PC-9 (cell line): ENCODE data around the gene MIF4GD. TPM values are rescaled to one million over a fixed set of nuclear protein-coding genes. Genes with fewer than 3 reads are reported as not detected.
A peak's percentile ranks its signal among the peaks of the same experiment; 100 is the strongest.

Source experiments
- BruUV-seq: library from RNA; stranded (reverse); fragments of 400-500 nt; replicated peaks from 2 replicates; lab custom pipeline; 2021; lab: Mats Ljungman, UMichigan
- CTCF ChIA-PET: fragments of 300-600 bp; sonication (Branson Sonifier 250); formaldehyde crosslinking; loops from one replicate; lab custom pipeline; 2022; ENCODE audit warnings: antibody characterized with exemption; lab: Charles Lee
- POLR2A ChIA-PET: fragments of 300-600 bp; sonication (Branson Sonifier 250); formaldehyde crosslinking; loops from one replicate; lab custom pipeline; 2022; ENCODE audit warnings: antibody characterized with exemption; ENCODE audit not compliant: unreplicated experiment; lab: Charles Lee
- DNase-seq, 2 experiments: peaks; one replicate each; pipeline versions ENCODE4 v3.0.0 to v3.0.0-alpha.2; 2015 to 2022; ENCODE audit warnings: mixed read lengths in 1 of 2
- H2AFZ ChIP-seq: fragments of 200-600 bp; sonication (generic); 2 replicates; pipeline ENCODE4 v1.8.1; 2017; ENCODE audit warnings: antibody characterized with exemption
- H3F3A ChIP-seq: fragments of 200-600 bp; sonication (generic); 2 replicates; pipeline ENCODE4 v1.8.1; 2017; ENCODE audit warnings: antibody characterized with exemption, mild to moderate bottlenecking, low read depth; ENCODE audit not compliant: insufficient read depth
- H3K27ac ChIP-seq: fragments of 200-600 bp; sonication (generic); 2 replicates; pipeline ENCODE4 v1.6.1; 2016; ENCODE audit warnings: mixed run types
- H3K27me3 ChIP-seq: fragments of 200-600 bp; sonication (generic); 2 replicates; pipeline ENCODE4 v1.6.1; 2016; ENCODE audit warnings: low read depth, mixed run types; ENCODE audit not compliant: insufficient read depth
- H3K36me3 ChIP-seq: fragments of 200-600 bp; sonication (generic); 2 replicates; pipeline ENCODE4 v1.6.1; 2016; ENCODE audit warnings: low read depth, mixed run types
- H3K4me1 ChIP-seq: fragments of 200-600 bp; sonication (generic); replicated peaks from 2 replicates; pipeline ENCODE4 v1.6.1; 2016; ENCODE audit warnings: mixed run types; ENCODE audit not compliant: insufficient read depth
- H3K4me2 ChIP-seq: fragments of 200-600 bp; sonication (generic); 2 replicates; pipeline ENCODE4 v1.6.1; 2017; ENCODE audit warnings: mixed run types
- H3K4me3 ChIP-seq: fragments of 200-600 bp; sonication (generic); 2 replicates; pipeline ENCODE4 v1.6.1; 2016; ENCODE audit warnings: mixed run types
- H3K79me2 ChIP-seq: fragments of 200-600 bp; sonication (generic); 2 replicates; pipeline ENCODE4 v1.6.1; 2017; ENCODE audit warnings: low read depth, mixed run types
- H3K9me2 ChIP-seq: fragments of 200-600 bp; sonication (generic); 2 replicates; pipeline ENCODE4 v1.8.1; 2017; ENCODE audit warnings: mild to moderate bottlenecking; ENCODE audit not compliant: insufficient read depth
- H3K9me3 ChIP-seq: fragments of 200-600 bp; sonication (generic); 2 replicates; pipeline ENCODE4 v1.8.1; 2016; ENCODE audit warnings: low read depth; ENCODE audit not compliant: insufficient read depth
- H4K20me1 ChIP-seq: fragments of 200-600 bp; sonication (generic); 2 replicates; pipeline ENCODE4 v1.8.1; 2017; ENCODE audit not compliant: insufficient read depth
- EZH2 ChIP-seq: fragments of 200-600 bp; sonication (generic); IDR thresholded peaks from 2 replicates; pipeline ENCODE4 v1.8.0; 2017; ENCODE audit warnings: antibody characterized with exemption, low read depth
- intact Hi-C: fragments of 100-400 bp; cut with micrococcal nuclease; formaldehyde crosslinking; loops from one replicate; pipeline ENCODE4 v1.10.0; 2022; ENCODE audit not compliant: unreplicated experiment
- total RNA-seq: library from RNA; stranded (reverse); gene quantifications from 2 replicates; pipeline ENCODE4 v1.2.3, GENCODE V29; 2021
- TF ChIP-seq, protein P1 (sequence below): fragments of 200-600 bp; sonication (generic); conservative IDR thresholded peaks from 2 replicates; pipeline ENCODE4 v1.6.1; 2017; ENCODE audit warnings: mixed run types, antibody characterized with exemption, mild to moderate bottlenecking, moderate library complexity

Gene MIF4GD
- total RNA-seq, 1 experiment from 2014 or later: 23.4 TPM

GRCh38 chr17:75289832-75290337 lies 18.9 kb upstream of the MIF4GD start:
- Histone ChIP-seq H3K27me3 (no peaks in the 10 kb centered on the region), H2AFZ (peak overlapping the region; percentile 91), H4K20me1 (no peaks in the 10 kb centered on the region), H3K36me3 (no peaks in the 10 kb centered on the region), H3K4me1 (peaks cover 4% of the 10 kb centered on the region), H3K27ac (peak overlapping the region; percentile 48), H3K4me3 (peak overlapping the region; percentile 65), H3K4me2 (peak overlapping the region; percentile 71), H3K9me2 (no peaks in the 10 kb centered on the region), H3K9me3 (no peaks in the 10 kb centered on the region), H3F3A (0 out of 2 replicates have a peak, but pooled peaks cover 5% of the 10 kb centered on the region), H3K79me2 (peaks cover 15% of the 10 kb centered on the region)
- TSS peak; percentile 97 for BruUV-seq
- ChIA-PET POLR2A (interaction anchor here (0.8 to 1.2 kb wide), 3 partner anchors 12 to 116 kb away, joined by 5 to 9 read pairs (median 9); partner anchors contain the start of genes GRB2 and MIF4GD), CTCF (interaction anchor here (0.6 to 1.7 kb wide), 6 partner anchors 12 to 197 kb away, joined by 3 to 15 read pairs (median 4); partner anchors contain the start of genes GRB2 and MIF4GD)
- intact Hi-C loops: loop anchor here (1.0 kb wide), 2 partner anchors 20 to 115 kb away; partner anchors contain the start of gene GRB2
- no peak for TF ChIP-seq EZH2
- TF ChIP-seq, protein P1, sequence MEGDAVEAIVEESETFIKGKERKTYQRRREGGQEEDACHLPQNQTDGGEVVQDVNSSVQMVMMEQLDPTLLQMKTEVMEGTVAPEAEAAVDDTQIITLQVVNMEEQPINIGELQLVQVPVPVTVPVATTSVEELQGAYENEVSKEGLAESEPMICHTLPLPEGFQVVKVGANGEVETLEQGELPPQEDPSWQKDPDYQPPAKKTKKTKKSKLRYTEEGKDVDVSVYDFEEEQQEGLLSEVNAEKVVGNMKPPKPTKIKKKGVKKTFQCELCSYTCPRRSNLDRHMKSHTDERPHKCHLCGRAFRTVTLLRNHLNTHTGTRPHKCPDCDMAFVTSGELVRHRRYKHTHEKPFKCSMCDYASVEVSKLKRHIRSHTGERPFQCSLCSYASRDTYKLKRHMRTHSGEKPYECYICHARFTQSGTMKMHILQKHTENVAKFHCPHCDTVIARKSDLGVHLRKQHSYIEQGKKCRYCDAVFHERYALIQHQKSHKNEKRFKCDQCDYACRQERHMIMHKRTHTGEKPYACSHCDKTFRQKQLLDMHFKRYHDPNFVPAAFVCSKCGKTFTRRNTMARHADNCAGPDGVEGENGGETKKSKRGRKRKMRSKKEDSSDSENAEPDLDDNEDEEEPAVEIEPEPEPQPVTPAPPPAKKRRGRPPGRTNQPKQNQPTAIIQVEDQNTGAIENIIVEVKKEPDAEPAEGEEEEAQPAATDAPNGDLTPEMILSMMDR: no peak
- DNase-seq: no peak

DNA sequence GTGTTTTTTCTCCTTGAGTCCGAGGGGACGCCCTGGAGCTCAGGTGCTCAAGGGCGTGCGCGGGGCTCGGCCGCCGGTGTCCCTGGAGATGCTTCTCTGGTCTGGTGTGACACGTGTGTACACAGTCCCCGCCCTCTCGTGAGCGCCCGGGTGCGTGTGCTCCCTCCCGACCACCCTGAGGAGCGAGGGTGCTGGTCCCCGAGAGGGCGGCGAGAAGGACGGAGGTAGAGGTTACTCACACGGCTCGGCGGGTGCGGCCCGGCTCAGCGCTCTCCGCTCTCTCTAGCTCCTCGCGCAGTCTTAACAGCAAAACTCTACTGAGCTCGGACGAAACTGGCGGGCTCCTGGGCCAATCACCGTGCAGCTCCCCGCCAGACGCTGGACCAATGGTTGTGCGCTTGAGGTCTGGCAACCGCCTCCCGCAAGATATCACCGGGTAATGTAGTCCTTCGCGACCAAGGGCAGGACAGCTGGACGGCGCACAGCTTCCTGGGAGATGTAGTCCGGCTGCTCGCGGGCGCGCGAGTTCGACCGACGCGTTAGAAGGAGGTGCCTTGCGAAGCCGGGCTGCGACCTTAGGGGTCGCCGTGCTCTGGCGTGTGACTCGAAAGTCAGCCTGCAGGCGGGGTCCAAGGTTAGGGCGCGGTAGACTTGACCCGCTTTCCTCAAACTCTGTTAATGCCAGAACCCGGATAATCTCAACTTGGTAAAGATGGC lies 18.2 kb upstream of the MIF4GD start, which contains the start of gene SLC25A19:
Gene SLC25A19 (minus strand): TSS at position 319 of the 717 bp plus-strand sequence. CDS start 2,669 bp downstream, outside the sequence.
- intact Hi-C loops: loop anchor here (1.0 kb wide), 2 partner anchors 19 to 116 kb away; partner anchors contain the start of gene GRB2
- H3K79me2 ChIP-seq: peaks cover 15% of the 10 kb centered on the region
- ChIA-PET CTCF (interaction anchor here (0.6 to 1.7 kb wide), 8 partner anchors 11 to 236 kb away, joined by 3 to 15 read pairs (median 4); partner anchors contain the start of genes GGA3, GRB2 and MIF4GD), POLR2A (interaction anchor here (0.6 to 1.2 kb wide), 9 partner anchors 12 to 917 kb away, joined by 3 to 9 read pairs (median 3); partner anchors contain the start of genes GRB2, MIF4GD and WBP2)
- no peaks in the 10 kb centered on the region for H3K9me3 ChIP-seq
- peak within 1 kb of the TSS; percentile 95 for H2AFZ ChIP-seq
- 0 out of 2 replicates have a peak, but pooled peaks cover 5% of the 10 kb centered on the region for H3F3A ChIP-seq
- peak within 1 kb of the TSS; percentile 65 for H3K4me3 ChIP-seq
- DNase-seq: peak; percentile 97
- TF ChIP-seq EZH2: no peak
- TF ChIP-seq, protein P1: no peak
- peak within 1 kb of the TSS; percentile 90 for H3K4me2 ChIP-seq
- H3K36me3 ChIP-seq: no peaks in the 10 kb centered on the region
- H3K4me1 ChIP-seq: peaks cover 4% of the 10 kb centered on the region
- no TSS peak for BruUV-seq
- H4K20me1 ChIP-seq: no peaks in the 10 kb centered on the region
- no peaks in the 10 kb centered on the region for H3K9me2 ChIP-seq
- peak within 1 kb of the TSS; percentile 48 for H3K27ac ChIP-seq
- no peaks in the 10 kb centered on the region for H3K27me3 ChIP-seq

GRCh38 chr17:75288770-75289114 lies 17.7 kb upstream of the MIF4GD start:
- DNase-seq: peak; percentile 57 to 59
- intact Hi-C loops: loop anchor here (1.0 kb wide), 2 partner anchors 18 to 117 kb away; partner anchors contain the start of gene GRB2
- Histone ChIP-seq H3K79me2 (peaks cover 15% of the 10 kb centered on the region), H3K9me2 (no peaks in the 10 kb centered on the region), H3F3A (no peaks in the 10 kb centered on the region), H4K20me1 (no peaks in the 10 kb centered on the region), H3K27me3 (no peaks in the 10 kb centered on the region), H3K36me3 (no peaks in the 10 kb centered on the region), H2AFZ (peak overlapping the region; percentile 95), H3K9me3 (no peaks in the 10 kb centered on the region), H3K4me3 (peak overlapping the region; percentile 65), H3K4me2 (peak overlapping the region; percentile 90), H3K4me1 (peaks cover 4% of the 10 kb centered on the region), H3K27ac (peak overlapping the region; percentile 17; the same call in 1 of the 2 replicates)
- BruUV-seq: no TSS peak
- ChIA-PET POLR2A (interaction anchor here (0.6 to 1.2 kb wide), 9 partner anchors 11 to 917 kb away, joined by 3 to 9 read pairs (median 3); partner anchors contain the start of genes GRB2, MIF4GD and WBP2), CTCF (interaction anchor here (0.7 to 1.7 kb wide), 5 partner anchors 11 to 236 kb away, joined by 3 to 15 read pairs (median 3); partner anchors contain the start of genes GGA3 and MIF4GD)
- TF ChIP-seq EZH2: no peak
- TF ChIP-seq, protein P1: no peak
